ENCODE measurements around the gene FBF1. TPM values are rescaled to one million over a fixed set of nuclear protein-coding genes. Genes with fewer than 3 reads are reported as not detected.

The FBF1 gene
- total RNA-seq, 4 donors from 2014 or later, result 7.8 to 15.0 (median 10.4) TPM

DNA sequence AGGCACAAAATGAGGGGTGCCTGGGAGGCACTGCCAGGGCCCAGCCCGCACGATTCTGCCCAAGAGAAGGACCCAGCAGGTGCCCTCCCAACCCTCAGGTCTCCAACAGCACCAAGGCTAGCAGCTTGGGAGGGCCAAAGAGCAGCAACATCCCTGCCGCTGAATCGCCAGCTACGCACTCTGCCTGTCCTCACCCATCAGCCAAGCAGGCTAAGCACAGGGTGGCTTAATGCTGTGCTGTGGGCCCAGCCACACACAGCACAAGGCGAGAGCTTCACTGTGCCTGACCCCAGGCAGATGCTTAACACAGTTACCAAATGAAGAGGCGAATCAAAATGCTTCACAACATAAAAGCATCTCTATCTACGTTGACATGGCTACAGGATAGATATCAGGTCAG, 25.6 kb downstream of the FBF1 start:
- WGBS, result 82% methylated on average over 8 of the region's 8 CpGs
- Histone ChIP-seq H3K4me1 (peaks cover 0 to 2% (median 0%) of the 10 kb centered on the region in 4 donors), H3K36me3 (peaks cover 4 to 80% (median 24%) of the 10 kb centered on the region in 4 donors), H3K4me3 (no peak overlapping the region), H3K27ac (replicated peaks in 1 of 4) (no peak overlapping the region), H3K9me3 (no peaks in the 10 kb centered on the region), H3K27me3 (no peaks in the 10 kb centered on the region)
- no peak for TF ChIP-seq EP300 (IDR thresholded peaks at IDR 0.05)
- TF ChIP-seq, protein P1, sequence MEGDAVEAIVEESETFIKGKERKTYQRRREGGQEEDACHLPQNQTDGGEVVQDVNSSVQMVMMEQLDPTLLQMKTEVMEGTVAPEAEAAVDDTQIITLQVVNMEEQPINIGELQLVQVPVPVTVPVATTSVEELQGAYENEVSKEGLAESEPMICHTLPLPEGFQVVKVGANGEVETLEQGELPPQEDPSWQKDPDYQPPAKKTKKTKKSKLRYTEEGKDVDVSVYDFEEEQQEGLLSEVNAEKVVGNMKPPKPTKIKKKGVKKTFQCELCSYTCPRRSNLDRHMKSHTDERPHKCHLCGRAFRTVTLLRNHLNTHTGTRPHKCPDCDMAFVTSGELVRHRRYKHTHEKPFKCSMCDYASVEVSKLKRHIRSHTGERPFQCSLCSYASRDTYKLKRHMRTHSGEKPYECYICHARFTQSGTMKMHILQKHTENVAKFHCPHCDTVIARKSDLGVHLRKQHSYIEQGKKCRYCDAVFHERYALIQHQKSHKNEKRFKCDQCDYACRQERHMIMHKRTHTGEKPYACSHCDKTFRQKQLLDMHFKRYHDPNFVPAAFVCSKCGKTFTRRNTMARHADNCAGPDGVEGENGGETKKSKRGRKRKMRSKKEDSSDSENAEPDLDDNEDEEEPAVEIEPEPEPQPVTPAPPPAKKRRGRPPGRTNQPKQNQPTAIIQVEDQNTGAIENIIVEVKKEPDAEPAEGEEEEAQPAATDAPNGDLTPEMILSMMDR (IDR thresholded peaks at IDR 0.05), result no peak
- no peak for TF ChIP-seq POLR2A (IDR thresholded peaks at IDR 0.05; ENCODE audit: low read depth)
- no peak for DNase-seq (ENCODE audit: extremely low spot score)
- intact Hi-C loops (cut with DNase I), result no loop called here

DNA sequence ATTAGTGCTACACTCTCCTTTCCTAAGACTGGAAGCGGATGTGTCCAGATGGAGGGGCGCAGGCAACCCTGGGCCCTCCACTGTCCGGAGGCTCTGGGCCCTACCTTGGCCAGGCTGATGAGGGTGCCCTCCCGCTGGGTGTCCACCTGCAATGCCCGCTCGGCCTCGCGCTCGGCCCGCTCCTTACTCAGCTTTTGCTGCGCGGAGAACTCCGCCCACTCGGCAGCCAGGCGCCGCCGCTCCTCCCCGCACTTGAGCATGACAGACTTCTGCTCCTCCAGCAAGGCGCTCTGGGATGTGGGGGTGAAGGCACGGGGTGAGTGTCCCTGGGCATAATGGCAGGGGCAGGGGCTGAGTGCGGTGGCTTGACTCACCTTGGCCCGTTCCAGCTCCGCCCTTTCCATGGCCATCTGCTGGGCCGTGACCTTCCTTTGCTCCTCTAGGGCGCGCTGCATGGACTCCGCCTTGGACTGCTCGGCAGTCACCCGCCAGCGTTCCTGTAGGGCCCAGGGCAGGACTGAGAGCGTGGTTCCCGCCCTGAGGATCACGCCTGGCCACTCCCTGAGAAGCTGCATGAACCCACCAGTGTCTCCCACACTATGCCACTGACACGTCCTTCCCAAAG, 26.1 kb downstream of the FBF1 start:
- Histone ChIP-seq H3K9me3 (no peaks in the 10 kb centered on the region), H3K4me3 (no peak overlapping the region), H3K4me1 (peaks cover 0 to 7% (median 0%) of the 10 kb centered on the region in 4 donors), H3K27ac (replicated peaks in 1 of 4) (no peak overlapping the region), H3K27me3 (no peaks in the 10 kb centered on the region), H3K36me3 (peaks cover 4 to 75% (median 20%) of the 10 kb centered on the region in 4 donors)
- no peak for DNase-seq (ENCODE audit: extremely low spot score)
- intact Hi-C loops (cut with DNase I), result no loop called here
- 97% methylated on average over 25 of the region's 34 CpGs for WGBS
- TF ChIP-seq POLR2A (IDR thresholded peaks at IDR 0.05; ENCODE audit: low read depth), result no peak
- TF ChIP-seq EP300 (IDR thresholded peaks at IDR 0.05), result no peak

DNA sequence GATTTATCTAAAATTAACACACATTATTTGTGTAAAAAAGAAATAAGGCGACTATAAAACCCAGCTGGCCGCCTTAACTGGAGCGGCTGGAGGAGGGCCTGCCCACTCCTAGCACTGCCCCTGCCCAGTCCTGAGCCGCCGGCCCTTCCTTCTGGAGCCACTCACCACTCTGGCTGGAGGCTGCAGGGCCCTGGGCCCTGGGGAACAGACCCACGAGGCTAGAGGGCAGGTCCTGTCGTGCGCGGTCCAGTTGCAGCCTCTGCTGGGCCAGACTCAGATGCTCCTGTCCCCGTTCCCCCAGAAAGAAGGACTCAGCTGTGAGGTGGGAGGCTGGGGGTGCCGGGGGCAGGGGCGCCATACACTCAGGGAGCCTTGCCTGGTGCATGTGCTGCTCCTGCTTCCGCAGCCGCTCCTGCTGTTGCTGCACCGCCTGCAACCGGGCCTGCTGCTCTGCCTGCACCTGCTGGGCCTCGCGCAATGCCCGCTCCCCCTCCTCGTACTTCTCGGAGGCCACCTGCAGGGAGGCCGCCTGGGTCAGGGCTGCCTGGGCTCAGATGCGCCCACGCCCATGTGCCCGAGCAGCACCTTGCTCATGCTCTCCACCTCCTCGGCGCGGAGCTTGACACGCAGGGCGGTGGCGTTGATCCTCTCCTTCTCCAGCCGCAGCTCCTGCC, 27.2 kb downstream of the FBF1 start:
- TF ChIP-seq EP300 (IDR thresholded peaks at IDR 0.05) (no peak), POLR2AphosphoS5 (IDR thresholded peaks at IDR 0.05) (no peak), POLR2A (IDR thresholded peaks at IDR 0.05; ENCODE audit: low read depth) (no peak)
- TF ChIP-seq, protein P1 (IDR thresholded peaks at IDR 0.05), result no peak
- Histone ChIP-seq H3K36me3 (peaks cover 4 to 70% (median 16%) of the 10 kb centered on the region in 4 donors), H3K9me3 (no peaks in the 10 kb centered on the region), H3K4me1 (peaks cover 0 to 7% (median 0%) of the 10 kb centered on the region in 4 donors), H3K4me3 (no peak overlapping the region), H3K27ac (replicated peaks in 1 of 4) (no peak overlapping the region), H3K27me3 (no peaks in the 10 kb centered on the region)
- no peak for DNase-seq (ENCODE audit: extremely low spot score)
- intact Hi-C loops (cut with DNase I), result no loop called here
- WGBS, result 90% methylated on average over 16 of the region's 32 CpGs

DNA sequence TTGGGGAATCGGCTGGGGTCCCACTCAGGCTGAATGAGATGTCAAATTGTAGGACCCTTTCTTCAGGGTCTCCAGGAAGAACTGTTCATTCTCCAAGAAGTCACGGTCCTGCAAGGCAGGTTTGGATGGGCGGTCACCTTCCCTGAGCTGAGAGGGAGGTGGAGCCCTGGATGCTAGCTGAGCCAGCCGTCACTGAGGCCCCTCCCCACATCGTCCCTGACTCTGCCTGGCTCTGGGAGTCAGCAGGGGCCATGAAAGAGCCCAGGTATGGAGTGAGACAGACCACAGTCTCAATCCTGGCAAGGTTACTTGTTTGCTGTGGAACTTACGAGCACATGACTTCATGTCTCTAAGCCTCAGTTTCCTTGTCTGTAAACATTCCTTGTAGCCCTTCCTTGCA, 30.1 kb downstream of the FBF1 start:
- Histone ChIP-seq H3K27me3 (no peaks in the 10 kb centered on the region), H3K4me3 (no peak overlapping the region), H3K9me3 (no peaks in the 10 kb centered on the region), H3K4me1 (peaks cover 0 to 9% (median 1%) of the 10 kb centered on the region in 4 donors), H3K36me3 (peaks cover 4 to 51% (median 12%) of the 10 kb centered on the region in 4 donors), H3K27ac (replicated peaks in 1 of 4) (no peak overlapping the region)
- intact Hi-C loops (cut with DNase I), result no loop called here
- 91% methylated on average over 6 of the region's 6 CpGs for WGBS
- TF ChIP-seq EP300 (IDR thresholded peaks at IDR 0.05) (no peak), POLR2A (IDR thresholded peaks at IDR 0.05; ENCODE audit: low read depth) (no peak), POLR2AphosphoS5 (IDR thresholded peaks at IDR 0.05) (no peak)
- TF ChIP-seq, protein P1 (IDR thresholded peaks at IDR 0.05), result no peak
- DNase-seq (ENCODE audit: extremely low spot score), result no peak

DNA sequence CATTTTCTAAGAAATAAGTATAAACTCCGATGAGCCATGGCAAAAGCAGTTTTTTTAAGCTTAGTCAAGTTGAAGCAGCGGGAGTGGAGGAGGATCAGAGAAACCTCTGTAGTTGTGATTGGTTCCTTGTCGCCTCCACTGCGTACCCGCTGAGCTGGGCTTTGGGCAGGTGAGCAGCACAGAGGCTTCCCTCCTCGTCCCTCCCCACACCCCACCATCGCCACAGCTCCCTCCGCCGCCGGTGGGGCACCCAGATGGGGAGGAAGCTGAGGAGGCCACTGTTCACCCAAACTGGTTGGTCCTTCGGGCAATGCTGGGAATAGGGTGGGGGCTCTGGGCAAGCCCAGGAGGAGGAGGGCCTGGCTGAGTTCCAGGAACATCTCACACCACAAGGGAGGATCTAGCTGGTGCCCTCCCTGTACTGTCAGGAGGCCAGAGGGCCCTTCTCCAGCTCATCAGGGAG, 31.0 kb downstream of the FBF1 start:
- Histone ChIP-seq H3K27ac (replicated peaks in 1 of 4) (no peak overlapping the region), H3K36me3 (peaks cover 4 to 45% (median 10%) of the 10 kb centered on the region in 4 donors), H3K9me3 (no peaks in the 10 kb centered on the region), H3K4me1 (peaks cover 5 to 17% (median 8%) of the 10 kb centered on the region in 4 donors), H3K27me3 (no peaks in the 10 kb centered on the region), H3K4me3 (no peak overlapping the region)
- no peak for TF ChIP-seq POLR2A (IDR thresholded peaks at IDR 0.05; ENCODE audit: low read depth)
- no peak for TF ChIP-seq POLR2AphosphoS5 (IDR thresholded peaks at IDR 0.05)
- TF ChIP-seq, protein P1 (IDR thresholded peaks at IDR 0.05), result no peak
- TF ChIP-seq EP300 (IDR thresholded peaks at IDR 0.05), result no peak
- WGBS, result 74% methylated on average over 11 of the region's 11 CpGs
- intact Hi-C loops (cut with DNase I), result loop anchor here (5.0 kb wide), 1 partner anchor 67 kb away; the partner anchor contains the start of genes ACOX1 and TEN1
- no peak for DNase-seq (ENCODE audit: extremely low spot score)

Measured in esophagus muscularis mucosa (tissue), 4 donors.